Trophoblast cell (in vitro differentiated cells and primary cell): ENCODE measurements around the gene TNP2.

Experiments
- DNase-seq, 2 donors: peaks; one replicate each; pipeline ENCODE4 v3.0.0-alpha.2; 2016
- H2AFZ ChIP-seq: 2 replicates; pipeline ENCODE4 v1.6.1; 2013; ENCODE audit warnings: low read length, moderate library complexity, mild to moderate bottlenecking; ENCODE audit not compliant: insufficient read depth, poor library complexity
- H2AK5ac ChIP-seq: 2 replicates; pipeline ENCODE4 v1.6.1; 2013; ENCODE audit warnings: mild to moderate bottlenecking, low read length
- H2BK120ac ChIP-seq: 2 replicates; pipeline ENCODE4 v1.6.1; 2013; ENCODE audit warnings: low read length, mild to moderate bottlenecking, moderate library complexity; ENCODE audit not compliant: insufficient read depth, poor library complexity
- H2BK12ac ChIP-seq: 2 replicates; pipeline ENCODE4 v1.6.1; 2013; ENCODE audit warnings: mild to moderate bottlenecking, low read length, moderate library complexity
- H2BK5ac ChIP-seq: 2 replicates; pipeline ENCODE4 v1.6.1; 2013; ENCODE audit warnings: low read length, low read depth, moderate library complexity, mild to moderate bottlenecking; ENCODE audit not compliant: poor library complexity
- H3K14ac ChIP-seq: 2 replicates; pipeline ENCODE4 v1.6.1; 2013; ENCODE audit warnings: mild to moderate bottlenecking, low read length
- H3K18ac ChIP-seq: 2 replicates; pipeline ENCODE4 v1.6.1; 2013; ENCODE audit warnings: mild to moderate bottlenecking, low read length
- H3K23ac ChIP-seq: 2 replicates; pipeline ENCODE4 v1.6.1; 2013; ENCODE audit warnings: low read length
- H3K27ac ChIP-seq: 2 replicates; pipeline ENCODE4 v1.5.1; 2013; ENCODE audit warnings: low read depth, mild to moderate bottlenecking, inconsistent platforms, low read length, moderate library complexity
- H3K27me3 ChIP-seq: 2 replicates; pipeline ENCODE4 v1.6.1; 2013; ENCODE audit warnings: inconsistent platforms, mild to moderate bottlenecking, low read length, moderate library complexity; ENCODE audit not compliant: insufficient read depth
- H3K36me3 ChIP-seq, 2 experiments: 1 replicate in 1 of 2; 2 replicates in 1 of 2; pipeline ENCODE4 v1.6.1; 2013; ENCODE audit warnings: low read length in 2 of 2, mild to moderate bottlenecking in 2 of 2, moderate library complexity in 1 of 2; ENCODE audit not compliant: insufficient read depth in 2 of 2, control insufficient read depth in 1 of 2
- H3K4ac ChIP-seq: 2 replicates; pipeline ENCODE4 v1.6.1; 2013; ENCODE audit warnings: low read depth, mild to moderate bottlenecking, low read length, moderate library complexity
- H3K4me1 ChIP-seq, 2 experiments: 1 replicate in 1 of 2; 2 replicates in 1 of 2; pipeline ENCODE4 v1.6.1; 2013; ENCODE audit warnings: low read length in 2 of 2, mild to moderate bottlenecking in 2 of 2, moderate library complexity in 1 of 2; ENCODE audit not compliant: insufficient read depth in 2 of 2, control insufficient read depth in 1 of 2
- H3K4me2 ChIP-seq: 2 replicates; pipeline ENCODE4 v1.6.1; 2013; ENCODE audit warnings: inconsistent platforms, mild to moderate bottlenecking, low read length, moderate library complexity
- H3K4me3 ChIP-seq: 2 replicates; pipeline ENCODE4 v1.5.1; 2013; ENCODE audit warnings: mild to moderate bottlenecking, low read depth, low read length, inconsistent platforms
- H3K79me1 ChIP-seq: one replicate; pipeline ENCODE4 v1.6.1; 2013; ENCODE audit warnings: low read length
- H3K79me2 ChIP-seq: 2 replicates; pipeline ENCODE4 v1.6.1; 2013; ENCODE audit warnings: low read length, mild to moderate bottlenecking; ENCODE audit not compliant: control insufficient read depth, insufficient read depth, poor library complexity
- H3K9ac ChIP-seq: 2 replicates; pipeline ENCODE4 v1.6.1; 2013; ENCODE audit warnings: mild to moderate bottlenecking, low read length
- H3K9me3 ChIP-seq: 2 replicates; pipeline ENCODE4 v1.6.1; 2013; ENCODE audit warnings: low read depth, mild to moderate bottlenecking, control low read depth, inconsistent platforms, low read length; ENCODE audit not compliant: insufficient read depth
- H4K12ac ChIP-seq: 2 replicates; pipeline ENCODE4 v1.6.1; 2013; ENCODE audit warnings: low read depth, mild to moderate bottlenecking, low read length, moderate library complexity
- H4K8ac ChIP-seq: 2 replicates; pipeline ENCODE4 v1.6.1; 2013; ENCODE audit warnings: low read depth, mild to moderate bottlenecking, low read length, moderate library complexity
- H4K91ac ChIP-seq: one replicate; pipeline ENCODE4 v1.6.1; 2013; ENCODE audit warnings: low read depth, mild to moderate bottlenecking, low read length, moderate library complexity
- WGBS: extraction: QIAGEN DNeasy Blood & Tissue Kit; methylation state at CpG from one replicate; pipeline ENCODE4 v1.1.7; 2013; ENCODE audit warnings: missing lambda C conversion rate; ENCODE audit not compliant: insufficient read length, insufficient coverage; ENCODE audit errors: extremely low coverage; 5-methylcytosine and 5-hydroxymethylcytosine counted together

Gene TNP2

DNA sequence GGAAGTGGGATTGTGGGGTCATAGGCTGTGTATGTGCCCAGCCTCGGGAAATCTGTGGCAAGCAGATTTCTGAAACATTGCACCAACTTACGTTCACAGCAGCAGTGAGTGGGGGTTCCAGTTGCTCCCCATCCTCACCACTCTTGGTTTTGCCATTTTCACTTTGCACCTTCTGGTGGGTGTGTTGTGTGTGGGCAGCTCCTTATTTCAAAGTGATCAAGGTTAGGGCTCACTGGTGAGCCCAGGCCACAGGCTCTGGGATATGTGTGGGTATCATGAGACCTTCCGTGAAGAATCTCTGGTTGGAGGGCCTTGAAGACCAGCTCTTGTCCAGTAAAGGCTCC, 41.5 kb upstream of the TNP2 start:
- H3K18ac ChIP-seq, result no peak overlapping the region
- H3K4me1 ChIP-seq, result peaks cover 27 to 37% of the 10 kb centered on the region in 2 experiments
- H3K9me3 ChIP-seq, result no peaks in the 10 kb centered on the region
- no peak for DNase-seq
- H2BK12ac ChIP-seq, result peak overlapping the region; percentile 7
- no peak overlapping the region for H3K9ac ChIP-seq
- no peak overlapping the region for H4K8ac ChIP-seq
- H3K14ac ChIP-seq, result no peak overlapping the region
- H3K4me2 ChIP-seq, result no peak overlapping the region
- no peak overlapping the region for H3K4ac ChIP-seq
- no peak overlapping the region for H2BK120ac ChIP-seq
- H4K91ac ChIP-seq, result peak overlapping the region; percentile 21
- no peak overlapping the region for H2AK5ac ChIP-seq
- H2AFZ ChIP-seq, result no peak overlapping the region
- peaks cover 23% of the 10 kb centered on the region for H3K79me1 ChIP-seq
- no peaks in the 10 kb centered on the region for H3K27me3 ChIP-seq
- no CpG with 5 or more reads among the region's 3 CpGs for WGBS
- no peak overlapping the region for H3K23ac ChIP-seq
- no peak overlapping the region for H4K12ac ChIP-seq
- no peak overlapping the region for H3K4me3 ChIP-seq
- H3K36me3 ChIP-seq, result no peaks in the 10 kb centered on the region
- peaks cover 2% of the 10 kb centered on the region for H3K79me2 ChIP-seq
- no peak overlapping the region for H3K27ac ChIP-seq
- H2BK5ac ChIP-seq, result no peak overlapping the region

DNA sequence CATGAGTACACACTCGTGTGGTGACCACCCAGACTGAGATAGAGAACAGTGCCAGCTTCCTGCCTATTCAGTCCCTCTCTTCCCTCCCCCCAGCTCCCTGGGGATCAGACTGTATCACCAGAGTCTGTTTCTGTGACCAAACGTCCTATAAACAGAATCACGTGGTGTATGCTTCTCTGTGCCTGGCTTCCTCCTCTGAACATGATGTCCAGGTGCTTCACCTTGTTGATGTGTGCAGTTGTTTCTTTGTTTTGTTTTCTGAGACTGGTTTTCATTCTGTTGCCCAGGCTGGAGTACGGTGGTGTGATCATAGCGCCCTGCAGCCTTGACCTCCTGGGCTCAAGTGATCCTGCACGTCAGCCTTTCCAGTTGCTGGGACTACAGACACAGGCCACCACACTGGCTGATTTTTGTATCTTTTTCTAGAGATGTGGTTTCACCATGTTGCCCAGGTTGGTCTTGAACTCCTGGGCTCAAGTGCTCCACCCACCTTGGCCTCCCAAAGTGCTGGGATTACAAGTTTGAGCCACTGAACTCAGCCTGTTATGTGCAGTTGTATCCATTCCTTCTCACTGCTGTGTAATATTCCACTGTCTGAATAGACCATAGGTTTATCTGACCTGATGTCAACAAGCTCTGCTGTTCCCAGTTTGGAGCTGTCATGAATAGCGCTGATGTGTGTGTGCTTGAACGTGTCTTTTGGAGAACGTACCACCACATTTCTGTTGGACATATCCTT, 40.9 kb upstream of the TNP2 start:
- H3K79me2 ChIP-seq, result peaks cover 2% of the 10 kb centered on the region
- WGBS, result no CpG with 5 or more reads among the region's 9 CpGs
- peak overlapping the region; percentile 1 for H2BK12ac ChIP-seq
- H3K36me3 ChIP-seq, result no peaks in the 10 kb centered on the region
- no peak overlapping the region for H3K9ac ChIP-seq
- no peak overlapping the region for H2BK5ac ChIP-seq
- H4K12ac ChIP-seq, result no peak overlapping the region
- no peak overlapping the region for H3K4me2 ChIP-seq
- no peak overlapping the region for H3K4me3 ChIP-seq
- H2BK120ac ChIP-seq, result no peak overlapping the region
- no peak overlapping the region for H3K27ac ChIP-seq
- H3K18ac ChIP-seq, result no peak overlapping the region
- no peak overlapping the region for H3K4ac ChIP-seq
- peaks cover 25 to 33% of the 10 kb centered on the region in 2 experiments for H3K4me1 ChIP-seq
- DNase-seq, result no peak
- H4K8ac ChIP-seq, result no peak overlapping the region
- H3K79me1 ChIP-seq, result peaks cover 21% of the 10 kb centered on the region
- H3K23ac ChIP-seq, result no peak overlapping the region
- no peak overlapping the region for H3K14ac ChIP-seq
- H2AK5ac ChIP-seq, result no peak overlapping the region
- no peaks in the 10 kb centered on the region for H3K9me3 ChIP-seq
- no peaks in the 10 kb centered on the region for H3K27me3 ChIP-seq
- H4K91ac ChIP-seq, result no peak overlapping the region
- no peak overlapping the region for H2AFZ ChIP-seq

DNA sequence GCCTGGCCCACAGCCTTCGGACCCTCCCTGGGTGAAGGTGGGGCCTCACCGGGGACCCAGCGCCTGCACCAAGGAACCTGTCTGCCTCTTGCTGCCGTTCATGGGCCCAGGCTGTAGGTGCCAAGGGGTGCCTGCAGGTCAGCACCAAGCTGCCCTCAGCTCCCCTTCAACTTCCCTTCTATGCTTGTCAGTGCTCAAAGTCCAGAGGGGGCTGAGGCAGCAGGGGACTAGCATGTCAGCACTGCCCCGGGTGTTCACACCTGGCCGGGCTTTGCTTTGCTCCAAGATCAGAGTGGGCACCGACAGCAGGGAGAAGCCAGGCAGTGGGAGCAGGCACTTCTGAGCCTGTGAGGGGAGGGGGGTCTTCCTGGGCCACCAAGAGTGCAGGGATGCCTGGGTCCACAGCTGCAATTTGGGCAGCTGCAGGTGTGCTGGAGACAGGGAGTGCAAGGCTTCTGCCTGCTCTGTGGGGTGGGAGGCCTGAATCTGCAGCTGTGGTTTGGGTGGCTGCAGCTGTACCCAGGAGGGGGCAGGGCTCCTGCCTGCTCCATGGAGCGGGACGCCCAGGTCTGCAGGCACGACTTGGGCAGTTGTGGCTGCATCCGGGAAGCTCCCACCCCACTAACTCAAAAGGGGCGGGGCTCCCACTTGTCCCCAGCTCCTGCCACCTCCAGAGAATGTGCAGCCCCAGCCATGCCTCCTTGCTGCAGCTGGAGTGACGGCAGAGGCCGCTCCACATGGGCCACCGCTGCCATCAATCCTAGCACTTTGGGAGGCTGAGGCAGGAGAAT, 39.6 kb upstream of the TNP2 start:
- Histone ChIP-seq H2BK12ac (no peak overlapping the region), H3K27me3 (no peaks in the 10 kb centered on the region), H4K91ac (no peak overlapping the region), H3K14ac (no peak overlapping the region), H3K9me3 (no peaks in the 10 kb centered on the region), H3K9ac (no peak overlapping the region), H3K79me1 (peaks cover 13% of the 10 kb centered on the region), H4K8ac (no peak overlapping the region), H4K12ac (no peak overlapping the region), H2AK5ac (no peak overlapping the region), H3K36me3 (no peaks in the 10 kb centered on the region), H3K4ac (no peak overlapping the region), H3K4me2 (no peak overlapping the region), H3K4me3 (no peak overlapping the region), H3K23ac (no peak overlapping the region), H3K18ac (no peak overlapping the region), H2BK120ac (no peak overlapping the region), H3K27ac (no peak overlapping the region), H3K79me2 (peaks cover 2% of the 10 kb centered on the region), H2BK5ac (no peak overlapping the region), H3K4me1 (peaks cover 17 to 24% of the 10 kb centered on the region in 2 experiments), H2AFZ (no peak overlapping the region)
- DNase-seq, result no peak
- WGBS, result no CpG with 5 or more reads among the region's 15 CpGs

DNA sequence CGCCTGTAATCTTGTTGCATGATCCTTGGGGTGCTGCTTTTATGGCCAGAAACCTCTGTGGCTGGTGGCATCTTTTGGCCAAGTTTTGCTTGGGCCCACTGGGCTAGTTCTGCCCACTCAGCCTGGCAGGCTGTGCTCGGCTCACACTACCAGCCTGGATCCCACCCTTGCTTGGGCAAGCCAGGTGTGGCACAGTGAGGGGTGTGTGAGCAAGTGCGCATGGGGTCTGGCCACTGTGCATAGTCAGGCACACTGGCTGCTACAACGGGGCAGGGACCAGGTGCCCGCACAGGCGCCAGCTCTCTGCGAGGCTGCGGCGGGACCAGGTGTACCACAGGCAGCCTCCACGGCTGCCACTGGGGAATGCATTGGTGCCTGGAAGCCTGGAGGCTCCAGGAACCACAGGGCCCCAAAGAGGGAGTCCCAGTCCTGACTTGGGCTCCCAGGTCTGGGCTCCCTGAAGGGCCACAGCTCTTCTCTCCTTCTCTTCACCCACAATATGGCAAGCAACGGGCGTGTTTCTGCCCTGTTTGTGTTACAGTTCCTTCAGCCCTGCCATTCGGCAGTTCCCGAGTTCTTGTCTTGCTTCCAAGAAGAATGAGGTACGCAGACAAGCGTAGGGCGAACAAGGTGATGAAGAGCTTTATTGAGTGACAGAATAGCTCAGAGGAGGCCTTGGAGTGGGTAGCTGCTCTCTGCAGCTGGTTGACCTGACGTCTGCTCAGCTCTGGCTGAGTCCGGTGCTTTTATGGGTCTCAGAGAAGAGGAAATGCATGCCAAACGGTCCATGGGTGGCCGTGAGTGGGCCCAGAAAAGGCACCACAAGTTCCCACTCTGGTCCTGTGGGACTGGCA, 38.7 kb upstream of the TNP2 start:
- no peak overlapping the region for H2AFZ ChIP-seq
- H3K14ac ChIP-seq, result no peak overlapping the region
- no peak overlapping the region for H2BK12ac ChIP-seq
- no peak overlapping the region for H3K4me2 ChIP-seq
- H2AK5ac ChIP-seq, result peak overlapping the region; percentile 25
- no peaks in the 10 kb centered on the region for H3K9me3 ChIP-seq
- H3K4me1 ChIP-seq, result peaks cover 20 to 26% of the 10 kb centered on the region in 2 experiments
- no peak overlapping the region for H2BK5ac ChIP-seq
- no peak overlapping the region for H3K27ac ChIP-seq
- no peak overlapping the region for H3K18ac ChIP-seq
- H3K23ac ChIP-seq, result no peak overlapping the region
- peaks cover 10% of the 10 kb centered on the region for H3K79me1 ChIP-seq
- H2BK120ac ChIP-seq, result peak overlapping the region; percentile 13
- no peaks in the 10 kb centered on the region for H3K36me3 ChIP-seq
- peaks cover under 1% of the 10 kb centered on the region for H3K79me2 ChIP-seq
- DNase-seq, result no peak
- no peak overlapping the region for H3K9ac ChIP-seq
- no peak overlapping the region for H3K4me3 ChIP-seq
- H4K8ac ChIP-seq, result no peak overlapping the region
- H3K27me3 ChIP-seq, result no peaks in the 10 kb centered on the region
- no peak overlapping the region for H3K4ac ChIP-seq
- WGBS, result no CpG with 5 or more reads among the region's 21 CpGs
- H4K91ac ChIP-seq, result no peak overlapping the region
- H4K12ac ChIP-seq, result no peak overlapping the region
